Fibroblast of lung (primary cell): ENCODE measurements around the gene NDUFA12. TPM values are rescaled to one million over a fixed set of nuclear protein-coding genes. Genes with fewer than 3 reads are reported as not detected.

Experiments used
- DNase-seq, 2 donors: peaks; one replicate each; pipeline versions ENCODE4 v3.0.0 to v3.0.0-alpha.2; 2010; ENCODE audit warnings: low read depth in 2 of 2
- H2AFZ ChIP-seq: 2 replicates; pipeline ENCODE4 v1.5.1; 2012; ENCODE audit warnings: low read length, control low read depth, inconsistent platforms
- H3K27ac ChIP-seq: 2 replicates; pipeline ENCODE4 v1.5.1; 2011; ENCODE audit warnings: low read length, control low read depth; ENCODE audit not compliant: insufficient read depth
- H3K27me3 ChIP-seq: 2 replicates; pipeline ENCODE4 v1.5.1; 2011; ENCODE audit warnings: mild to moderate bottlenecking, low read length; ENCODE audit not compliant: control insufficient read depth, insufficient read depth
- H3K36me3 ChIP-seq: 2 replicates; pipeline ENCODE4 v1.5.1; 2011; ENCODE audit warnings: low read length; ENCODE audit not compliant: control insufficient read depth, insufficient read depth
- H3K4me1 ChIP-seq: 2 replicates; pipeline ENCODE4 v1.5.1; 2011; ENCODE audit warnings: low read length; ENCODE audit not compliant: control insufficient read depth, insufficient read depth; ENCODE audit errors: extremely low read depth
- H3K4me2 ChIP-seq: 2 replicates; pipeline ENCODE4 v1.5.1; 2011; ENCODE audit warnings: low read length, control low read depth; ENCODE audit not compliant: insufficient read depth; ENCODE audit errors: extremely low read depth
- H3K4me3 ChIP-seq, 4 experiments: fragments of 200-600 bp in 1 of 4; sonication (generic) in 1 of 4; replicated peaks in 1 of 4; 2 replicates each; pipeline ENCODE4 v1.5.1; 2011 to 2016; ENCODE audit warnings: low read length in 4 of 4, low read depth in 3 of 4, mild to moderate bottlenecking in 3 of 4, control low read depth in 2 of 4, inconsistent platforms in 1 of 4, mixed read lengths in 1 of 4; ENCODE audit not compliant: insufficient read depth in 1 of 4; ENCODE audit errors: control extremely low read depth in 1 of 4
- H3K79me2 ChIP-seq: 2 replicates; pipeline ENCODE4 v1.5.1; 2012; ENCODE audit warnings: mild to moderate bottlenecking, low read length, inconsistent platforms; ENCODE audit not compliant: control insufficient read depth, insufficient read depth
- H3K9ac ChIP-seq: 2 replicates; pipeline ENCODE4 v1.5.1; 2011; ENCODE audit warnings: mild to moderate bottlenecking, low read length, control low read depth; ENCODE audit not compliant: insufficient read depth
- H3K9me3 ChIP-seq: 2 replicates; pipeline ENCODE4 v1.5.1; 2012; ENCODE audit warnings: low read depth, low read length; ENCODE audit not compliant: control insufficient read depth, insufficient read depth
- H4K20me1 ChIP-seq: 2 replicates; pipeline ENCODE4 v1.5.1; 2011; ENCODE audit warnings: low read length; ENCODE audit not compliant: control insufficient read depth, insufficient read depth; ENCODE audit errors: extremely low read depth
- CTCF ChIP-seq, 2 donors: IDR thresholded peaks in 1 of 2; conservative IDR thresholded peaks in 1 of 2; 1 replicate in 1 of 2; 2 replicates in 1 of 2; pipeline ENCODE4 v1.5.1; 2011 to 2012; ENCODE audit warnings: low read length in 2 of 2, control low read depth in 1 of 2, inconsistent platforms in 1 of 2, low read depth in 1 of 2, mild to moderate bottlenecking in 1 of 2
- EZH2 ChIP-seq: IDR thresholded peaks from 2 replicates; pipeline ENCODE4 v1.5.1; 2012; ENCODE audit warnings: low read length, control low read depth, mild to moderate bottlenecking; ENCODE audit errors: missing control alignments
- polyA plus RNA-seq, 2 donors: library from polyadenylated mRNA; depleted of rRNA in 1 of 2; stranded (reverse) in 1 of 2; unstranded in 1 of 2; fragments of >200 nt; gene quantifications; 2 replicates each; pipeline ENCODE4 v1.2.1, GENCODE V29; 2011 to 2012; ENCODE audit warnings: missing spikeins in 1 of 2
- total RNA-seq: library from RNA; depleted of rRNA; stranded (reverse); fragments of >200 nt; gene quantifications from 2 replicates; pipeline ENCODE4 v1.2.1, GENCODE V29; 2014

NDUFA12 gene
- total and polyA plus RNA-seq, 2 donors (not counting 1 experiment from before 2014, with no cell fraction given), result 102 to 210 TPM

- Histone ChIP-seq H3K79me2 (no peaks in the 10 kb centered on the region), H4K20me1 (no peaks in the 10 kb centered on the region)
Measured at GRCh38 chr12:94972795-94973194, 30.7 kb downstream of the NDUFA12 start.

GRCh38 chr12:94971923-94972322 is 31.6 kb downstream of the NDUFA12 start:
- Histone ChIP-seq H3K79me2 (no peaks in the 10 kb centered on the region), H3K4me1 (no peaks in the 10 kb centered on the region), H3K36me3 (no peaks in the 10 kb centered on the region), H2AFZ (no peak overlapping the region), H3K9me3 (no peaks in the 10 kb centered on the region), H3K4me3 (no peak overlapping the region), H3K27me3 (no peaks in the 10 kb centered on the region), H3K27ac (no peak overlapping the region), H4K20me1 (no peaks in the 10 kb centered on the region), H3K4me2 (no peak overlapping the region), H3K9ac (no peak overlapping the region)
- TF ChIP-seq CTCF (conservative IDR thresholded peaks at IDR 0.05 in 1 of 2, IDR thresholded peaks at IDR 0.05 in 1 of 2; ENCODE audit: low read depth in 1 of 2, low read length in 2 of 2), result no peak
- TF ChIP-seq EZH2, result no peak
- DNase-seq, result no peak

More at GRCh38 chr12:94972795-94973194, 30.7 kb downstream of the NDUFA12 start:
- no peak for TF ChIP-seq EZH2
- TF ChIP-seq CTCF (conservative IDR thresholded peaks at IDR 0.05 in 1 of 2, IDR thresholded peaks at IDR 0.05 in 1 of 2; ENCODE audit: low read depth in 1 of 2, low read length in 2 of 2), result no peak
- H3K4me3 ChIP-seq, result no peak overlapping the region
- H3K27ac ChIP-seq, result no peak overlapping the region
- no peaks in the 10 kb centered on the region for H3K4me1 ChIP-seq
- DNase-seq, result no peak
- no peak overlapping the region for H3K4me2 ChIP-seq
- H2AFZ ChIP-seq, result no peak overlapping the region
- H3K27me3 ChIP-seq, result no peaks in the 10 kb centered on the region
- H3K9ac ChIP-seq, result no peak overlapping the region
- H3K9me3 ChIP-seq, result no peaks in the 10 kb centered on the region
- no peaks in the 10 kb centered on the region for H3K36me3 ChIP-seq

- no peak overlapping the region for H3K4me3 ChIP-seq
- H3K4me2 ChIP-seq, result no peak overlapping the region
- no peaks in the 10 kb centered on the region for H3K36me3 ChIP-seq
- no peak overlapping the region for H3K27ac ChIP-seq
- no peaks in the 10 kb centered on the region for H3K27me3 ChIP-seq
- H3K9ac ChIP-seq, result no peak overlapping the region
- no peak overlapping the region for H2AFZ ChIP-seq
- DNase-seq, result no peak
- H4K20me1 ChIP-seq, result no peaks in the 10 kb centered on the region
- no peaks in the 10 kb centered on the region for H3K9me3 ChIP-seq
- H3K79me2 ChIP-seq, result no peaks in the 10 kb centered on the region
- TF ChIP-seq EZH2 (no peak), CTCF (conservative IDR thresholded peaks at IDR 0.05 in 1 of 2, IDR thresholded peaks at IDR 0.05 in 1 of 2; ENCODE audit: low read depth in 1 of 2, low read length in 2 of 2) (no peak)
- no peaks in the 10 kb centered on the region for H3K4me1 ChIP-seq
Measured at GRCh38 chr12:94970560-94970959, 32.9 kb downstream of the NDUFA12 start.
